HCT116 (cell line): ENCODE data around the gene SEMA6D. TPM values are rescaled to one million over a fixed set of nuclear protein-coding genes. Genes with fewer than 3 reads are reported as not detected.

Experiments
- ATAC-seq: fragments of 200-7000 bp; cut with Tn5 transposase; 2 replicates; pipeline ENCODE4 v1.9.1; 2020; ENCODE audit warnings: mild to moderate bottlenecking, moderate library complexity
- BruUV-seq: library from RNA; stranded (reverse); fragments of 400-500 nt; replicated peaks from 2 replicates; lab custom pipeline; 2021; lab: Mats Ljungman, UMichigan
- CTCF ChIA-PET: fragments of 300-600 bp; sonication (Branson Sonifier 250); formaldehyde crosslinking; loops from one replicate; lab custom pipeline; 2021; ENCODE audit warnings: antibody characterized with exemption; lab: Charles Lee
- POLR2A ChIA-PET: fragments of 300-600, 350-600 bp; sonication (Branson Sonifier 250); formaldehyde crosslinking; loops from one replicate; lab custom pipeline; 2021; ENCODE audit warnings: antibody characterized with exemption; lab: Charles Lee
- RAD21 ChIA-PET, 2 experiments: fragments of 300-600 bp; sonication (Branson Sonifier 250); formaldehyde crosslinking; loops; one replicate each; lab custom pipeline; 2023; ENCODE audit warnings: low total read pairs in 2 of 2; ENCODE audit not compliant: uncharacterized antibody in 2 of 2, unreplicated experiment in 2 of 2, low non-redundant PET in 1 of 2; lab: Charles Lee
- DNase-seq: peaks from one replicate; pipeline ENCODE4 v3.0.0-alpha.2; 2010; ENCODE audit warnings: low read depth, low spot score
- H2AFZ ChIP-seq: fragments of 200-600 bp; shearing (Covaris generic), sonication (generic); 2 replicates; pipeline ENCODE4 v1.6.1; 2017; ENCODE audit warnings: low read depth, mixed run types, mixed read lengths, antibody characterized with exemption, low read length; ENCODE audit not compliant: poor library complexity, severe bottlenecking
- H3K27ac ChIP-seq: 2 replicates; pipeline ENCODE4 v1.5.1; 2012; ENCODE audit warnings: low read depth, low read length
- H3K27me3 ChIP-seq: fragments of 200-600 bp; sonication (generic); 2 replicates; pipeline ENCODE4 v1.6.1; 2016; ENCODE audit warnings: mixed run types, low read length, mixed read lengths; ENCODE audit not compliant: insufficient read depth
- H3K36me3 ChIP-seq, 2 experiments: fragments of 200-500 bp in 1 of 2; fragments of 200-600 bp in 1 of 2; sonication (Bioruptor generic) in 1 of 2; sonication (generic) in 1 of 2; 2 replicates each; pipeline versions ENCODE4 v1.5.1 to v1.6.1; 2014 to 2016; ENCODE audit warnings: low read length in 2 of 2, inconsistent platforms in 1 of 2, mixed read lengths in 1 of 2, mixed run types in 1 of 2; ENCODE audit not compliant: insufficient read depth in 2 of 2, control insufficient read depth in 1 of 2
- H3K4me1 ChIP-seq, 2 experiments: fragments of 200-600 bp in 1 of 2; sonication (generic) in 1 of 2; 2 replicates each; pipeline versions ENCODE4 v1.5.1 to v1.6.1; 2012 to 2017; ENCODE audit warnings: low read length in 2 of 2, inconsistent platforms in 1 of 2, mild to moderate bottlenecking in 1 of 2, mixed read lengths in 1 of 2, mixed run types in 1 of 2, moderate library complexity in 1 of 2; ENCODE audit not compliant: insufficient read depth in 2 of 2, control insufficient read depth in 1 of 2
- H3K4me2 ChIP-seq: fragments of 200-600 bp; sonication (generic); 2 replicates; pipeline ENCODE4 v1.6.1; 2017; ENCODE audit warnings: mixed run types, low read length, mixed read lengths
- H3K4me3 ChIP-seq, 2 experiments: fragments of 200-600 bp in 1 of 2; sonication (generic) in 1 of 2; replicated peaks in 1 of 2; 2 replicates each; pipeline ENCODE4 v1.5.1; 2011 to 2016; ENCODE audit warnings: low read length in 2 of 2, control low read depth in 1 of 2, low read depth in 1 of 2, mild to moderate bottlenecking in 1 of 2, mixed read lengths in 1 of 2, mixed run types in 1 of 2
- H3K79me2 ChIP-seq: fragments of 200-600 bp; sonication (generic); 2 replicates; pipeline ENCODE4 v1.6.1; 2017; ENCODE audit warnings: mild to moderate bottlenecking, mixed run types, low read length, moderate library complexity, mixed read lengths; ENCODE audit not compliant: insufficient read depth
- H3K9ac ChIP-seq: fragments of 200-600 bp; sonication (generic); 2 replicates; pipeline ENCODE4 v1.6.1; 2016; ENCODE audit warnings: low read length, mixed read lengths
- H3K9me2 ChIP-seq: fragments of 200-600 bp; sonication (generic), shearing (Covaris generic); 2 replicates; pipeline ENCODE4 v1.6.1; 2017; ENCODE audit warnings: mixed run types, mild to moderate bottlenecking, moderate library complexity; ENCODE audit not compliant: insufficient read depth
- H3K9me3 ChIP-seq, 2 experiments: fragments of 200-500 bp in 1 of 2; fragments of 200-600 bp in 1 of 2; sonication (Bioruptor generic) in 1 of 2; sonication (generic) in 1 of 2; 2 replicates each; pipeline ENCODE4 v1.6.1; 2014 to 2017; ENCODE audit warnings: low read length in 2 of 2, mixed read lengths in 2 of 2, inconsistent platforms in 1 of 2, low read depth in 1 of 2, mild to moderate bottlenecking in 1 of 2, mixed run types in 1 of 2, moderate library complexity in 1 of 2; ENCODE audit not compliant: control insufficient read depth in 1 of 2, insufficient read depth in 1 of 2
- H4K20me1 ChIP-seq: fragments of 200-600 bp; sonication (generic), shearing (Covaris generic); 2 replicates; pipeline ENCODE4 v1.6.1; 2017; ENCODE audit warnings: mixed run types, mild to moderate bottlenecking, moderate library complexity; ENCODE audit not compliant: insufficient read depth
- CBX3 ChIP-seq: IDR thresholded peaks from 2 replicates; pipeline ENCODE4 v1.6.1; 2012; ENCODE audit warnings: low read depth
- EGR1 ChIP-seq: IDR thresholded peaks from 2 replicates; pipeline ENCODE4 v1.6.1; 2012; ENCODE audit warnings: low read depth
- EZH2 ChIP-seq: fragments of 200-600 bp; sonication (generic); IDR thresholded peaks from 2 replicates; pipeline ENCODE4 v1.6.1; 2017; ENCODE audit warnings: antibody characterized with exemption, mixed run types
- EZH2phosphoT487 ChIP-seq: fragments of 200-600 bp; IDR thresholded peaks from 2 replicates; pipeline ENCODE4 v1.6.1; 2018; ENCODE audit warnings: antibody characterized with exemption, borderline replicate concordance
- FOSL1 ChIP-seq: IDR thresholded peaks from 2 replicates; pipeline ENCODE4 v1.6.1; 2012; ENCODE audit warnings: low read depth
- POLR2A ChIP-seq: IDR thresholded peaks from 2 replicates; pipeline ENCODE4 v1.7.0; 2011; ENCODE audit warnings: borderline replicate concordance; ENCODE audit not compliant: insufficient read depth, insufficient read length; ENCODE audit errors: extremely low read depth
- POLR2AphosphoS5 ChIP-seq: IDR thresholded peaks from 2 replicates; pipeline ENCODE4 v1.6.1; 2011; ENCODE audit warnings: mild to moderate bottlenecking, low read depth, low read length, moderate library complexity
- RAD21 ChIP-seq: IDR thresholded peaks from 2 replicates; pipeline ENCODE4 v1.6.1; 2012; ENCODE audit warnings: low read depth, mild to moderate bottlenecking
- SP1 ChIP-seq: IDR thresholded peaks from 2 replicates; pipeline ENCODE4 v1.6.1; 2012; ENCODE audit warnings: low read depth
- SRF ChIP-seq: IDR thresholded peaks from 2 replicates; pipeline ENCODE4 v1.6.1; 2012; ENCODE audit warnings: low read depth
- TCF7L2 ChIP-seq: IDR thresholded peaks from 2 replicates; pipeline ENCODE4 v1.7.0; 2011; ENCODE audit warnings: borderline replicate concordance, inconsistent platforms; ENCODE audit not compliant: insufficient read depth, insufficient read length; ENCODE audit errors: extremely low read depth
- ZFX ChIP-seq: fragments of 450-650 bp; IDR thresholded peaks from 2 replicates; pipeline ENCODE4 v1.6.1; 2017
- ZNF274 ChIP-seq: fragments of 200-500 bp; sonication (Bioruptor generic); IDR thresholded peaks from 2 replicates; pipeline ENCODE4 v1.6.1; 2014; ENCODE audit warnings: mild to moderate bottlenecking, low read depth, low read length, inconsistent platforms
- intact Hi-C: fragments of 100-400 bp; cut with micrococcal nuclease; formaldehyde crosslinking; loops from 2 replicates; pipeline ENCODE4 v1.10.0; 2022
- total RNA-seq: library from RNA; stranded (reverse); gene quantifications from one replicate; pipeline ENCODE4 v1.2.1, GENCODE V29; 2021; ENCODE audit not compliant: unreplicated experiment
- TF ChIP-seq, protein P1 (sequence below): IDR thresholded peaks from 2 replicates; pipeline ENCODE4 v1.6.1; 2011; ENCODE audit warnings: mild to moderate bottlenecking, low read length, moderate library complexity; ENCODE audit not compliant: insufficient replicate concordance; ENCODE audit errors: extremely low read depth
- TF ChIP-seq, protein P2 (sequence below): IDR thresholded peaks from 2 replicates; pipeline ENCODE4 v1.6.1; 2012
- TF ChIP-seq, protein P3 (sequence below): IDR thresholded peaks from 2 replicates; pipeline ENCODE4 v1.6.1; 2012; ENCODE audit warnings: low read depth
- TF ChIP-seq, protein P4 (sequence below), 3 experiments: fragments of 200-600 bp in 1 of 3; sonication (generic) in 1 of 3; IDR thresholded peaks in 2 of 3; conservative IDR thresholded peaks in 1 of 3; 2 replicates each; pipeline ENCODE4 v1.5.1; 2012 to 2017; ENCODE audit warnings: low read depth in 2 of 3, low read length in 2 of 3, antibody characterized with exemption in 1 of 3, borderline replicate concordance in 1 of 3, control low read depth in 1 of 3, mild to moderate bottlenecking in 1 of 3, mixed read lengths in 1 of 3, mixed run types in 1 of 3, moderate library complexity in 1 of 3; ENCODE audit not compliant: insufficient read depth in 1 of 3

The SEMA6D gene
- total RNA-seq, 1 experiment from 2014 or later: 0.02 TPM

DNA sequence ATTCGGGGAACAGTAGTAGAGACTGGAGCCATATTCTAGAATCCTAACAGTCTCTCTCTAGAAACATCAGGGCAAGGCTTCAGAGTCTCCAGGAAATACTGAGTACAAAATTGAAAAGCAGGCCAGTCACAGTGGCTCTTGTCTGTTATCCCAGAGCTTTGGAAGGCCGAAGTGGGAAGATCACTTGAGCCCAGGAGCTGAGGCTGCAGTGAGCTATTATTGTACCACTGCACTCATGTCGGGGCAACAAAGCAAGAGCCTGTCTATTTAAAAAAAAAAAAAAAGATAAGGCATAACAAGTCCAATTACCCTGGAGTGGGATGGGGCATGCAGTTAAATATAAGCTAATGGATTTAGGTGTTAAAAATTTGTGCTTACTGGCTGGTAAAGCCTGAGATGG lies 79.0 kb downstream of the SEMA6D start:
- ChIA-PET POLR2A (no interaction called here), RAD21 (no interaction called here), CTCF (no interaction called here)
- TF ChIP-seq SP1 (no peak), FOSL1 (no peak), ZFX (no peak), ZNF274 (no peak), RAD21 (no peak), POLR2AphosphoS5 (no peak), EGR1 (no peak), TCF7L2 (no peak), CBX3 (no peak), EZH2 (no peak), SRF (no peak), EZH2phosphoT487 (no peak), POLR2A (no peak)
- TF ChIP-seq, protein P1, sequence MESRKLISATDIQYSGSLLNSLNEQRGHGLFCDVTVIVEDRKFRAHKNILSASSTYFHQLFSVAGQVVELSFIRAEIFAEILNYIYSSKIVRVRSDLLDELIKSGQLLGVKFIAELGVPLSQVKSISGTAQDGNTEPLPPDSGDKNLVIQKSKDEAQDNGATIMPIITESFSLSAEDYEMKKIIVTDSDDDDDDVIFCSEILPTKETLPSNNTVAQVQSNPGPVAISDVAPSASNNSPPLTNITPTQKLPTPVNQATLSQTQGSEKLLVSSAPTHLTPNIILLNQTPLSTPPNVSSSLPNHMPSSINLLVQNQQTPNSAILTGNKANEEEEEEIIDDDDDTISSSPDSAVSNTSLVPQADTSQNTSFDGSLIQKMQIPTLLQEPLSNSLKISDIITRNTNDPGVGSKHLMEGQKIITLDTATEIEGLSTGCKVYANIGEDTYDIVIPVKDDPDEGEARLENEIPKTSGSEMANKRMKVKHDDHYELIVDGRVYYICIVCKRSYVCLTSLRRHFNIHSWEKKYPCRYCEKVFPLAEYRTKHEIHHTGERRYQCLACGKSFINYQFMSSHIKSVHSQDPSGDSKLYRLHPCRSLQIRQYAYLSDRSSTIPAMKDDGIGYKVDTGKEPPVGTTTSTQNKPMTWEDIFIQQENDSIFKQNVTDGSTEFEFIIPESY: no peak
- TF ChIP-seq, protein P2, sequence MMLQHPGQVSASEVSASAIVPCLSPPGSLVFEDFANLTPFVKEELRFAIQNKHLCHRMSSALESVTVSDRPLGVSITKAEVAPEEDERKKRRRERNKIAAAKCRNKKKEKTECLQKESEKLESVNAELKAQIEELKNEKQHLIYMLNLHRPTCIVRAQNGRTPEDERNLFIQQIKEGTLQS: no peak
- TF ChIP-seq, protein P3, sequence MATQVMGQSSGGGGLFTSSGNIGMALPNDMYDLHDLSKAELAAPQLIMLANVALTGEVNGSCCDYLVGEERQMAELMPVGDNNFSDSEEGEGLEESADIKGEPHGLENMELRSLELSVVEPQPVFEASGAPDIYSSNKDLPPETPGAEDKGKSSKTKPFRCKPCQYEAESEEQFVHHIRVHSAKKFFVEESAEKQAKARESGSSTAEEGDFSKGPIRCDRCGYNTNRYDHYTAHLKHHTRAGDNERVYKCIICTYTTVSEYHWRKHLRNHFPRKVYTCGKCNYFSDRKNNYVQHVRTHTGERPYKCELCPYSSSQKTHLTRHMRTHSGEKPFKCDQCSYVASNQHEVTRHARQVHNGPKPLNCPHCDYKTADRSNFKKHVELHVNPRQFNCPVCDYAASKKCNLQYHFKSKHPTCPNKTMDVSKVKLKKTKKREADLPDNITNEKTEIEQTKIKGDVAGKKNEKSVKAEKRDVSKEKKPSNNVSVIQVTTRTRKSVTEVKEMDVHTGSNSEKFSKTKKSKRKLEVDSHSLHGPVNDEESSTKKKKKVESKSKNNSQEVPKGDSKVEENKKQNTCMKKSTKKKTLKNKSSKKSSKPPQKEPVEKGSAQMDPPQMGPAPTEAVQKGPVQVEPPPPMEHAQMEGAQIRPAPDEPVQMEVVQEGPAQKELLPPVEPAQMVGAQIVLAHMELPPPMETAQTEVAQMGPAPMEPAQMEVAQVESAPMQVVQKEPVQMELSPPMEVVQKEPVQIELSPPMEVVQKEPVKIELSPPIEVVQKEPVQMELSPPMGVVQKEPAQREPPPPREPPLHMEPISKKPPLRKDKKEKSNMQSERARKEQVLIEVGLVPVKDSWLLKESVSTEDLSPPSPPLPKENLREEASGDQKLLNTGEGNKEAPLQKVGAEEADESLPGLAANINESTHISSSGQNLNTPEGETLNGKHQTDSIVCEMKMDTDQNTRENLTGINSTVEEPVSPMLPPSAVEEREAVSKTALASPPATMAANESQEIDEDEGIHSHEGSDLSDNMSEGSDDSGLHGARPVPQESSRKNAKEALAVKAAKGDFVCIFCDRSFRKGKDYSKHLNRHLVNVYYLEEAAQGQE: no peak
- TF ChIP-seq, protein P4, sequence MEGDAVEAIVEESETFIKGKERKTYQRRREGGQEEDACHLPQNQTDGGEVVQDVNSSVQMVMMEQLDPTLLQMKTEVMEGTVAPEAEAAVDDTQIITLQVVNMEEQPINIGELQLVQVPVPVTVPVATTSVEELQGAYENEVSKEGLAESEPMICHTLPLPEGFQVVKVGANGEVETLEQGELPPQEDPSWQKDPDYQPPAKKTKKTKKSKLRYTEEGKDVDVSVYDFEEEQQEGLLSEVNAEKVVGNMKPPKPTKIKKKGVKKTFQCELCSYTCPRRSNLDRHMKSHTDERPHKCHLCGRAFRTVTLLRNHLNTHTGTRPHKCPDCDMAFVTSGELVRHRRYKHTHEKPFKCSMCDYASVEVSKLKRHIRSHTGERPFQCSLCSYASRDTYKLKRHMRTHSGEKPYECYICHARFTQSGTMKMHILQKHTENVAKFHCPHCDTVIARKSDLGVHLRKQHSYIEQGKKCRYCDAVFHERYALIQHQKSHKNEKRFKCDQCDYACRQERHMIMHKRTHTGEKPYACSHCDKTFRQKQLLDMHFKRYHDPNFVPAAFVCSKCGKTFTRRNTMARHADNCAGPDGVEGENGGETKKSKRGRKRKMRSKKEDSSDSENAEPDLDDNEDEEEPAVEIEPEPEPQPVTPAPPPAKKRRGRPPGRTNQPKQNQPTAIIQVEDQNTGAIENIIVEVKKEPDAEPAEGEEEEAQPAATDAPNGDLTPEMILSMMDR (IDR thresholded peaks at IDR 0.05 in 2 of 3, conservative IDR thresholded peaks at IDR 0.05 in 1 of 3; ENCODE audit: borderline replicate concordance in 1 of 3, insufficient read depth in 1 of 3, low read depth in 2 of 3, low read length in 2 of 3): no peak
- no peak for ATAC-seq
- intact Hi-C loops: no loop called here
- DNase-seq: no peak
- no peaks in the 10 kb centered on the region for H3K9me2 ChIP-seq
- no peak overlapping the region for H3K9ac ChIP-seq
- H3K9me3 ChIP-seq: peaks cover 6 to 16% of the 10 kb centered on the region in 2 experiments; a peak in 2 of 4 replicates
- no TSS peak for BruUV-seq
- H3K27ac ChIP-seq: no peak overlapping the region
- no peaks in the 10 kb centered on the region for H3K79me2 ChIP-seq
- H3K36me3 ChIP-seq: no peaks in the 10 kb centered on the region
- H3K4me3 ChIP-seq: no peak overlapping the region
- H3K4me2 ChIP-seq: no peak overlapping the region
- no peaks in the 10 kb centered on the region for H3K27me3 ChIP-seq
- H4K20me1 ChIP-seq: no peaks in the 10 kb centered on the region
- H3K4me1 ChIP-seq: no peaks in the 10 kb centered on the region
- H2AFZ ChIP-seq: no peak overlapping the region
